Measurements from ENCODE around the gene RPA4.
"Not testable (repeated sequence)": the region's sequence is repeated elsewhere in the genome, so short reads cannot be mapped to it uniquely, and the experiment has no call there.

Gene RPA4, protein sequence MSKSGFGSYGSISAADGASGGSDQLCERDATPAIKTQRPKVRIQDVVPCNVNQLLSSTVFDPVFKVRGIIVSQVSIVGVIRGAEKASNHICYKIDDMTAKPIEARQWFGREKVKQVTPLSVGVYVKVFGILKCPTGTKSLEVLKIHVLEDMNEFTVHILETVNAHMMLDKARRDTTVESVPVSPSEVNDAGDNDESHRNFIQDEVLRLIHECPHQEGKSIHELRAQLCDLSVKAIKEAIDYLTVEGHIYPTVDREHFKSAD

DNA sequence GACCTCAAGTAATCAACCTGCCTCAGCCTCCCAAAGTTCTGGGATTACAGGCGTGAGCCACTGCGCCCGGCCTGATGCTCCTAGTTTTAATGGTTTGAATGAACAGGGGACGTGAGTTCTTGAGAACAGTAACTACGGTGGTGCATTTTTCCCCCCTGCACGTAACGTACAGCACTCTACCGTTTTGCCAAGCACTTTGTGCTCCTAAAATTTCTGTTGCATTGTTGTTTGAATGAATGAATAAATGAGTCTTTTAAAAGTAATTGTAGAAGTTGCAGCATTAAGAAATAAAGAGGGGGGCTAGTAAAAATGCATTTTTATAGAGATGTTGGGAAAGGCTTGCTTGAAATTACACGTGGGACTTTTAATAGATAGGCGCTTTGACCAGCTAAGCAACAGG is at the start of gene RPA4:
TSS of gene RPA4 (plus strand) at position 301 of the 400 bp plus-strand sequence. CDS start 403 bp downstream, outside the sequence.
- no peak for DNase-seq

DNA sequence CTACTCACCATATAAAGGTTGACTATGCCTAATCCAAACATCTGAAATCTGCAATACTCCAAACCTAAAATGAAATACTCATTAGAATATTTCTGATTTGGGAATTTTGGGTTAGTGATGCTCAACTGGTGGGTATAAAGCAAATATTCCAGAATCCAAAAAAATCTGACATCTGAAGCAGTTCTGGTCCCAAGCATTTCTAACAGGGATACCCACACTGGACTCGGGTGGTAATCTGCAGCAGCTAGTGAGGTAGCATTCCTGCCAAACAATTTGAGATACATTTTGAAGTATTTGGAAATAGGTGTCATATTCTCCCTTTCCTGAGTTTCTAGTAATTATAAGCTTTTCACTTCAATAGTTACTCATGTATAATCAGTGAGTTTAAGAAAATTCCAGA is 49.6 kb upstream of the RPA4 start:
- DNase-seq, result no peak

DNA sequence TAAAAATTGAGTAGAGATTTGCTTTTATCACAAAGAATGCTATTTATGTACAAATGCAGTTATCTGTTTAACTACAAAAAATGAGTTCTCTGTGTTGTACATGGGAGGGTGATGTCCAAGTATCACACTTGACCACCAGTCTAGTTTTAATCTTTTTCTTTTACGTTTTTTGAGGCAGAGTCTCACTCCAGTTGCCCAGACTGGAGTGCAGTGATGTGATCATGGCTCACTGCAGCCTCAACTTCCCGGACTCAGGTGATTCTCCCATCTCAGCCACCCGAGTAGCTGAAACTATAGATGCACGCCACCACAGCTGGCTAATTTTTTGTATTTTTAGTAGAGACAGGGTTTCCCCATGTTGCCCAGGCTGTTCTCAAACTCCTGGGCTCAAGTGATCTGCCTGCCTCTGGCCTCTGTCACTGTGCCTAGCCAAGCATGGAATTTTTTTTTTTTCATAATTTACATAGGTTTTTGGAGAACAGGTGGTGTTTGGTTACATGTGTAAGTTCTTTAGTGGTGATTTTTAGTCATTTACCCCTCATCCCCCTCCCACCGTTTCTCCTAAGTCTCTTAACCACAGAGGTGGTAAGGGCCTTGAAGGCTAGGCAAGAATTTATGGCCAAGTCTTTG is 47.9 kb upstream of the RPA4 start:
- DNase-seq, result no peak

DNA sequence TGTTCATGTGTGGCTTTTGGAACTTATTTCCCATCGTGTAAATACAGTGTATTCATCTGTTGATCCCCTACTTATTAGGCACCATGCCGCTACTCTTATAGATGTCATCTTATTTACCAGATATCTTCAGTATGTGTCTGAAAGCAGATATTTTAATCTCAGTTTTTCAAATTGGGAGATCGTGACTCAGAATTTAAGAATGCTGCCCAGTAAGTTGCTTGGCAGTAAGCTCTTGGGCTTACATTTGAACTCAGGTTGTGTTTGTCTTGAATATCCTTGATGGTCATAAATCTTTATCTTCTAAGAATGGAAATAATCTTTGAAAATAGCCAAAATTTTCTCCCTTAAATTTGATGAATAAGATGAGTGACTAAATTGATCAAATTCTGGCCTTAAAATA is 45.9 kb upstream of the RPA4 start:
- no peak for DNase-seq

DNA sequence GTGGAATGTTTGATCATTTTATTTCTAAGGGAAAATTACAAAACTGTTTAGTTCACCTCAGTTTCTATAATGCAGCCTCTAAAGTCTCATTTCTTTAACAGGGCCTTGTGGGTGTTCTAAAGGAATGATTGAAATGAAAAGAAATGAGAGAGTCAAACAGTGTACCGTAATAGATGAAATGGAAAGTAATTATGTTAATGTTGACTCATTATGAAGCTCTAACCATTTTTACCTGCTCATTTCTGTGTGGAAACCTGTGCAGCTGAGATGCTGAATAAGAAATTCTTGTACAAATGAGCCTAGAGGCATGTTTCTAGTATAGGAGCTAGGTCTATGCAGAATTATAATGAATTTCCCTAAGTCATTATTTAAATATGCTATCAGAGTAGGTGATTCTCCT is 45.2 kb upstream of the RPA4 start:
- DNase-seq, result no peak

DNA sequence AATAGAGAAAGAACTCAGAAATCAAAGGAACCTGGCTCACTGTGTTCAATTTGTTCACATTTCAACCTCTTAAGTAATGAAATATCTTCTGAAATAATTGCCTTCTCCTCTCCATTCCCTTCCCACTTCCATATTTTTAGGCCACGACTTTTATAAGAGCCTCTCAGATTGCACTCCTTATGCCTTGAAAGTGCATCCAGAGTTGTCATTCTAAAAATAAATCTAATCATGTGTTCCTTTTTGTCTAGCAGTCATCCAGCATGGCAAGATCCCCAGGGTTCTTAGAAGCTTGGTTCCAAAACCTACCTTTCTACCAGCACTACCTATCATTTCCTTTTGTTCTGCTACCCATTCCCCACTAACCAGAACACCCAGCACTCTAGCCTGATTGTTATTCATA is 42.4 kb upstream of the RPA4 start:
- no peak for DNase-seq

DNA sequence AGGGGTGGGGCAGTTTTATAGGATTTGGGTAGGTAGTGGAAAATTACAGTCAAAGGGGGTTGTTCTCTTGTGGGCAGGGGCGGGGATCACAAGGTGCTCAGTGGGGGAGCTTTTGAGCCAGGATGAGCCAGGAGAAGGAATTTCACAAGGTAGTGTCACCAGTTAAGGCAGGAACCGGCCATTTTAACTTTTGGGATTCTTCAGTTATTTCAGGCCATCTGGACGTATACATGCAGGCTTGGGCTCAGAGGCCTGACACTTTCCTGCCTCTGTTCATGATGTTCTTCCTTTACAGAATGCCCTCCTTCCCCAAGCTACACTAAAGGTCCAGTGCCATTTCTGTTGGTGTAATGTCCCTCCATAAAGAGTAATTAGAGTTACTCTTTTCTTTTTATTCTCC is 41.8 kb upstream of the RPA4 start:
- not testable (repeated sequence) for DNase-seq

DNA sequence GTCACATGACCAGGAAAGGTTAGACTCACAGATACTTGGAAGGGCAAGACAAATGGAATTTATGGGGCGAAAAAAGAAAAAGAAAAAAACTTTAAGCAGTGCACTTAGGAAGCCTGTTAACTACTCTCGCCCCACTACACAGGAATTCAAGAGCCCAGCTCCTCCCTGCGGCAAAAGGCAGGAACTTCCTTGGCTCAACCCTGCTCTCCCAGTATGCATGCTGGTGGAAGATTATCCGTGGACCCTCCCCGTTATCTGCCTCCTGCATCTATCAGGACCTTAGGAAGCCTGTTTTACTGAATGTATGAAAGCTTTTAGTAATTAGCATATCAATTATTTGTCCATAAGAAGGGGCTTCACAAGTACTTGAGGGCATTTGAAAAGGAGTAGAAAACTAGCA is 40.1 kb upstream of the RPA4 start:
- DNase-seq, result no peak

DNA sequence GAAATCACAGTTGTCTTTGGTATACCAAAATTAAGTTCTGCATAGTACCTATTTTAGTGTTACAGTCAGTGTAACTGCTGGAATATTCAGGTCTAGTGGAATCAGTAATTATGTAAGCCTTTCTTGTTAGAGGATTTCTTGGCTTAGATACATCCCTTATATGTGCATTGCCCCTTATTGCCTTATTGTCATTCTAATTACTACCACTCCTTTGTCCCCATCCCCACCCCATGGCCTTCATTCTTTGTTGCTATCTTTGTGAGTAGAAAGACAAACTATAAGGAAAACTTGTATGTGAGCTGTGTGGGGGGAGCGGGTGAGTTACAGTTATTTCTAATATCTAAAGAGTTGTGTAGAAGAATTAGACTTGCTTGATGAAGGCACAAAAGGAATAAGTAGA is 36.9 kb upstream of the RPA4 start:
- DNase-seq, result no peak

DNA sequence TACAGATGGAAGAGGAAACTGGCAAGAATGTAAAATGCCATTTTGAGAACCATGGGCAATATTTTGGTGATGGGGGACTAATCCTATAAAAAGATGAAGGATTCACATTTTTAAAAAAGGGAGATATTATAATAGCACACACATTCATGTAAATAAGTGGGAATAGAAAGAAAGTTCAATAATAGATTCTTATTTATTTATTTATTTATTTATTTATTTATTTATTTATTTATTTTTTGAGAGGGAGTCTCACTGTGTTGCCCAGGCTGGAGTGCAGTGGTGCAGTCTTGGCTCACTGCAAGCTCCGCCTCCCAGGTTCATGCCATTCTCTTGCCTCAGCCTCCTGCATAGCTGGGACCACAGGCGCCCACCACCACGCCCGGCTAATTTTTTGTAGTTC is 24.3 kb upstream of the RPA4 start:
- not testable (repeated sequence) for DNase-seq

DNA sequence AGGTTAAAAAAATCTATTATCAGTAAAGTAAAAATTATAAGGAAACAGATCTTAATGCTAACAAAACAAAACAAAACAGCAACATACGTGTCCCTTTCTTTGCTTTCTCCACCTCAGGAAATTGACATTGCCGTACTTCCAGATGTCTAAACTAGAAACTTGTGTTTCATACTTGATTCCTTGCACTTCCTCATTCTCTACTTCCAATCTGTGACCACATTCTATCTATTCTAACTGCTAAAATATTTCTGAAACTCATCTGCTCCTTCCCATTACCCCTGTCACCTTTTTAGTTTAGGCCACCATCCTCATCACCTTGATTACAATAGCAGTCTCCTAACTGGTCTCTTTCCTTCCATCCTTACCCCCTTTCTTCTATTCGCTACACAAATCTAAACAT is 22.5 kb upstream of the RPA4 start:
- no peak for DNase-seq

DNA sequence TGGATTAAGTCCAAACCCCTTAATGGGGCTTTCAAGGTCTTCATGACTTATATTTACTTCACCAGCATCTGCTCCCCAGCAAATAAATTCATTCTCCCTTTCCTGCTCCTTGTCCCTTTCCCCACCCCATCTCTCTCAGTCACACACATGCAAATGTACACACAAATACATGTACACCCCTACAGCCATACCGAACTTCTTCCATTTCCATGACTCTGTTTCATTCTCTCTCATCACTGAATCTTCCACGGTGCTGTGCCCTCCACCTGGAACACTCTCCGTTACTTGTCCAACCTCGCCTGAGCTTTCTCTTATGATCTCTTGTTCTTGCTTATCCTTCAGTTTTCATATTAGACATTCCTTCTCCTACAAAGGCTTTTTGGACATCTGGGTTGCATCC is 22.0 kb upstream of the RPA4 start:
- DNase-seq, result no peak

DNA sequence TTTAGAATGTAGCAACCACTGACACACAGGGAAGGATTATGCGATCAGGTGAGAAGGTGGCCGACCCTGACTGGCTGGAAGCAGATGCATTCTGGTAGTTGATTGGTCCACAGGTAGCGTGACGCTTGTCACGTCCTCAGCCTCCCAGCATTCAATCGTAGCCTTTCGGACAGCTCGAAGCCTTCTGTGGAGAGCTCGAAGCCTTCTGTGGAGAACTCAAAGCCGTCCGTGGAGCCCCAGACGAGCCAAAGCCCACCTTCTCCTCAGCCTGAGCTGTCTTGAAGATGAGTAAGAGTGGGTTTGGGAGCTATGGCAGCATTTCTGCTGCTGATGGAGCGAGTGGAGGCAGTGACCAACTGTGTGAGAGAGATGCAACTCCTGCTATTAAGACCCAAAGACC is 319 bp downstream of the RPA4 start:
- no peak for DNase-seq

DNA sequence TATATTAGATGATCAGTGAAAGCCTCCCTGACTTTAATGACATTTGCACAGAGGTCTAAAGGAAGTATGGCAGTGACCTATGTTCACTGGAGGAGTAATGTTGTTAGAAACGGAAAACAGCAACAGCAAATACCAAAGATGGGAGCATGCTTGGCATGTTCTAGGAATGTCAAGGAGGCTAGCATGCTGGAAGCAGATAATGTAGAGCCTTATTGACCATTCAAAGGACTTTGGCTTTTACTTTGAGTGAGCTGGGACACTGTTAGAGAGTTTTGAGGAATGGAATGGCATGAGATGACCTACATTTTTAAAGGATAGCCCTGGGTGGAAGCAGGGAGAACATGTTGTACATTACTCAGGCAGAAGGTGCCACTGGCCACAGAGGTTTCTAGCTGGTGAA is 6.0 kb downstream of the RPA4 start:
- DNase-seq, result no peak

DNA sequence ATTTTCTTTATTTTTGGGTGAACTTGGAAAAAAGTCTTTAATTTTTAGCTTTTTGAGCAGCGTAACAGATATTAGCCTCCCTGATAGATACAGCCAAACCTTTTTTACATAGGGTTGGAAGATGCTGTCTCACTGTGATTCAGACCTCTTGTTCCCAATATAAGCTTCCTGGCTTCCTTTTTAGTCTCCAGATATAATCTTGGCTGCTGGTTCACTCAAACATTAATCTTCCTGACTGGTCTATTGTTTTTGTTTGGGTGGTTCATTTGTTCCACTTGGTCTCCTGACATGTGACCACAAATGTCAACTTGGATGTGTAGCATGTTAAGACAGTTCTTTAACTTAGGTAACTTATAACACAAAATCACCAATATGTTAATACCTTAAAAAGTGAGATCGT is 23.0 kb downstream of the RPA4 start:
- no peak for DNase-seq

DNA sequence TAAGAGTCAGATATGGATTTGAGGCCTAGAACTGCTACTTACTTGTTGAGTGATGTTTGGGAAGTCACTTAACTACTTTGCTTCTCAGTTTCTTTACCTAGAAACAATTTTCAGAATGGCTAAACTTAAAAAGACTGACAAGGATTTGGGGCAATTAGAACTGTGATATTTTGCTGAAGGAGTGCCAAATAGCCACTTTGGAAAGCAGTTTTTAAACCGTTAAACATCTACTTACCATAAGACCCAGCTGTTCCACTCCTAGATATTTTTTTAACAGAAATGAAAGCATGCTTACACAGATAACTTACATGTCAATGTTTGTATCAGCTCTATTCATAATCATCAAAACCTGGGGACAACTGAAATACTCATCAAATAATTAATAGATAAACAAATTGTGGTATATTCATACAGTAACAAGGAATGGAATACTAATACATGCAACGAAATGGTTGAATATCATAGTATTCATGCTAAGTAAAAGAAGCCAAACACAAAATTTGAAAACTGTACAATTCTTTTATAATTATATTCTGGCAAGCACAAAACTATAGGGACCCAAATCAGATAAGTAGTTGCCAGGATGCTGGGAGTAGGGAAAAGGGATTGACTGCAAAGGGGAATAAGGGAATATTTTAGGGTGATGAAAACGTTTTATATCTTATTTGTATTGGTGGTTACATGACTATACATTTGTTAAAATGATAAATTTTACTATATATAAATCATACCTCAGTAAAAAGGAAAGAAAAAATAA is 24.0 kb downstream of the RPA4 start:
- DNase-seq, result no peak

DNA sequence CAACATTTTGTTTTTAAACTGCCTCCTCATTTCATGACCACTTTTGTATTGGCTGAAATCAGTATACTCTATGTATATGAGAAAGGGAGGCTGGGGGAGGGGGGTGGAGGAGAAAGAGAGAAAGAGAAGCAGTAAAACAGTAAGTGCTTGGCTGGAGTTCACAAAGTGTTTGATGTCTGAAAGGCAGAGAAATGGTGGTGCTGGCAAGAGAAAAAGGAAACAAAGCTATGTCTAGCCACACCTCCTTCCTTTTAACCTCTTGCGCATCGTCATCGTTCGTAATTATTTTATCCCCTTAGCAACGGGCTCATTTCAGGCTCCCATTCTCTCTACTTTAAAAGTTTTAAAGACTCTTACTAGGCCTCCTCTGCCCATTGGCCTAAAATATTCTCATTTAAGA is 25.6 kb downstream of the RPA4 start:
- DNase-seq, result no peak

DNA sequence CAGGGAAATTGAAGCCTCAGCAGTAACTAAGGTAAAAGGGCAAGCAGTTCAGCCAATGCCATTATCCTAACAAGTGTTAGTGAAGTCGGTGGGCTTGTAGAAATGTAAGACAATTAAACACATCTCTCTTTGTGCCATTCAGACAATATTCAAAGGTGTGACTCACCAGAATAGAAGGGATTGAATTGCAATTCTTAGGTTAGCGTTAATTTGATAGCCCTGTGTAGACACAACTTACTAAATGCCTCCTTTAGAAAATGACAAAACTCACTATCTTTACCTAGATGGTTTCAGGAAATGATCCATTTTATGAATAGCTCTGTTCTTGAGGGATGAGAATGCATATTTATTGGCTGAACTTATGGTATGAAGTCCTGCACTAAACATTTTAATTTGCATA is 35.2 kb downstream of the RPA4 start:
- no peak for DNase-seq

DNA sequence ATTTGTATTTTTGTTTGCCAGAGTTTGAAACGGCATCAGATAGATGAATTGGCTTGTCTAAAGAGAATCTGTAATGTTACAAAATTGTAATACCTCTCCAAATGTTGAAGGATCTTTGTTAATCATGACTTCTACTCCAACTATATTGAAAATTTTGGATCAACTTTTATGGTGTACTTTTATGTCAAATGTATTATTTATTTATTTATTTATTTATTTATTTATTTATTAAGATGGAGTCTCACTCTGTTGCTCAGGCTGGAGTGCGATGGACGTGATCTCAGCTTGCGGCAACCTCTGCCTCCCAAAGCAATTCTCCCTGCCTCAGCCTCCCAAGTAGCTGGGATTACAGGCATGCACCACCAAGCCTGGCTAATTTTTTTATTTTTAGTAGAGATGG is 36.0 kb downstream of the RPA4 start:
- DNase-seq, result no peak

DNA sequence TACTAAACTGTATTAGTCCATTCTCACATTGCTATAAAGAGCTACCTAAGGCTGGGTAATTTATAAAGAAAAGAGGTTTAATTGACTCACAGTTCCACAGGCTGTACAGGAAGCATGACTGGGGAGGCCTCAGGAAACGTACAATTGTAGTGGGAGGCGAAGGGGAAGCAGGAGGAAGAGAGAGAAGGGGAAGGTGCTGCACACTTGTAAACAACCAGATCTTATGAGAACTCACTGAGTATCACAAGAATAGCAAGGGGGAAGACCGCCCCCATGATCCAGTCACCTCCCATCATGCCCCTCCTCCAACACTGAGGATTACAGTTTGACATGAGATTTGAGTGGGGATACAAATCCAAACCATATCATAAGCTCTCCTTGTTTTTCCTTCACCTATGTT is 40.9 kb downstream of the RPA4 start:
- DNase-seq, result no peak

DNA sequence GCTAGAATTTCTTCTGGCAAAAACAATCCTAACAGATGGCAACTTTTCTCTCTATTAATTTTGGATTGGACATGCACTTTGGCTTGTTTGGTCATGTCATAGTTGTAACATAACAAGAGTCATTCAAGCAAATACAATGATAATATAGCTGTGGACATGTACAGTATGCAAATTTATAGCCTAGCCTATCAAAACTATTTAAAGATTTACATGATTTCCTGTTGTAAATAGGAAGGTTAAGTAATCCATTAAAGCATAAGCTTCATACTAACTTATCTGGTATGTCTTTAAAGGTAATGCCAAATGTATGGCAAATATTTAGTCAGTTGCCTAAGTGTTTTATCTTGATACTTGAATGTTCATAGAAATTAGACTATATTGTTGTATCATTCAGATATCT is 45.3 kb downstream of the RPA4 start:
- DNase-seq, result no peak

All from eye (tissue), 1 donor.